ENCODE data around the gene ALDH4A1.

The ALDH4A1 gene

GRCh38 chr1:18859560-18859959 lies 42.8 kb downstream of the ALDH4A1 start, which contains the start of gene TAS1R2:
TAS1R2 (minus strand) TSS chr1:18859660; CDS start chr1:18859660, 0 bp downstream.
- no peak within 1 kb of the TSS for H3K4me3 ChIP-seq (ENCODE audit: low read depth, low read length)
- no peak for DNase-seq (ENCODE audit: low read depth)
- TF ChIP-seq CTCF (IDR thresholded peaks at IDR 0.05; ENCODE audit: control insufficient read depth, extremely low read depth, insufficient read depth) = no peak

GRCh38 chr1:18858070-18858688 lies 44.2 kb downstream of the ALDH4A1 start:
- TF ChIP-seq CTCF (IDR thresholded peaks at IDR 0.05; ENCODE audit: control insufficient read depth, extremely low read depth, insufficient read depth) = no peak
- no peak for DNase-seq (ENCODE audit: low read depth)
- no peak overlapping the region for H3K4me3 ChIP-seq (ENCODE audit: low read depth, low read length)

GRCh38 chr1:18856435-18856834 lies 45.9 kb downstream of the ALDH4A1 start:
- DNase-seq (ENCODE audit: low read depth) = no peak
- TF ChIP-seq CTCF (IDR thresholded peaks at IDR 0.05; ENCODE audit: control insufficient read depth, extremely low read depth, insufficient read depth) = no peak
- H3K4me3 ChIP-seq (ENCODE audit: low read depth, low read length) = no peak overlapping the region

GRCh38 chr1:18855573-18855972 lies 46.8 kb downstream of the ALDH4A1 start:
- no peak for DNase-seq (ENCODE audit: low read depth)
- no peak overlapping the region for H3K4me3 ChIP-seq (ENCODE audit: low read depth, low read length)
- no peak for TF ChIP-seq CTCF (IDR thresholded peaks at IDR 0.05; ENCODE audit: control insufficient read depth, extremely low read depth, insufficient read depth)

- no peak overlapping the region for H3K4me3 ChIP-seq (ENCODE audit: low read depth, low read length)
- DNase-seq (ENCODE audit: low read depth) = no peak
- TF ChIP-seq CTCF (IDR thresholded peaks at IDR 0.05; ENCODE audit: control insufficient read depth, extremely low read depth, insufficient read depth) = peak; percentile 34
Observed at GRCh38 chr1:18854331-18855025, 47.9 kb downstream of the ALDH4A1 start.

GRCh38 chr1:18852501-18852900 lies 49.9 kb downstream of the ALDH4A1 start:
- H3K4me3 ChIP-seq (ENCODE audit: low read depth, low read length) = no peak overlapping the region
- DNase-seq (ENCODE audit: low read depth) = no peak
- no peak for TF ChIP-seq CTCF (IDR thresholded peaks at IDR 0.05; ENCODE audit: control insufficient read depth, extremely low read depth, insufficient read depth)

All from LNCaP clone FGC (cell line).